Pulmonary artery endothelial cell (primary cell): ENCODE results near the gene DCBLD1. TPM values are rescaled to one million over a fixed set of nuclear protein-coding genes. Genes with fewer than 3 reads are reported as not detected.

Experiments
- DNase-seq: peaks from one replicate; pipeline ENCODE4 v3.0.0-alpha.2; 2011; ENCODE audit warnings: low read depth, low spot score
- total RNA-seq: library from RNA; depleted of rRNA; stranded (reverse); fragments of >200 nt; gene quantifications from 2 replicates; pipeline ENCODE4 v1.2.3, GENCODE V29; 2014

The DCBLD1 gene
- total RNA-seq, 1 donor from 2014 or later = 43.4 TPM

DNA sequence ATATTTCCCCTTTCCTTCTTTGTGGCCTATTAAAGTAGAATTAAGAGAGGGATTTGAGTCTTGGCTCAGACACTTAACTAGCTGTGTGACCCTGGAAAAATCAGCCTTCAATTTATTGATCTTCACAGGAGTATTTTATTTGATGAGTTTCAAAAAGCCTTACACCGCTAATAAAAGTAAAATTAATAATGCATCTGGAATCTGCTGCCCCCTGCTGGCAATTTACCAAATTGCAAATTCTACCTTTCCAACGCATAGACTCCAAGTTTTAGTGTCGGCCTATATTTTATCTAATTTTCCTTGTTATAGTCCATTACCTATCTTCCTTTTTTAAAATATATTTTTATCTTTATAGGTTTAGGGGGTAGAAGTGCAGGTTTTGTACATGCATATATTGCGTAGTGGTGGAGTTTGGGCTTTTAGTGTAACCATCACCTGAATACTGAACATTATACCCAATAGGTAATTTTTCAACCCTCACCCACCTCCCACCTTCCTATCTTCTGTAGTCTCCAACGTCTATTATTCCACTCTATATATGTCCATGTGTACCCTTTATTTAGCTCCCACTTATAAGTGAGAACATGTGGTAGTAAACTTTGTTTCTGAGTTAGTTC lies 73.5 kb downstream of the DCBLD1 start:
- no peak for DNase-seq

DNA sequence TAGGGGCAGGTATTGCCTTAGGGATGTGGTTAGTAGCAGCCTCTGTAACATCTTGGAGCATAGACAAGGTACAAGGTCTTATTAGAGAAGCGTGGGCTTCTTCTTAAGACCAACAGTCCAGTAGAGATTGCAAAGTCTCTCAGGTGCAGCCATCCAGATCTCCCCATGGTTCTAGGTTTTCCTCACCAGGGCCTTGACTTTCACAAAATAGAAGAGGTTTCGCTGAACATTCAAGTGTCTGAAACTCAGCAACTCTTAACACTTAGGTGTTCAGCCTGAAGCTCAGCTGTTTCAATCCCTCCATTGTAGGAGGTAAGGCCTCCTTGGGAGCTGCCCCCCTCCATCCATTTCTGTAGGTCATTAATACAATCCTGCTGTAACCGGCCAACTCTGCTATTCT lies 75.5 kb downstream of the DCBLD1 start:
- no peak for DNase-seq

- no peak for DNase-seq
These were observed 76.3 kb downstream of the DCBLD1 start for GRCh38 chr6:117558818-117559217.

DNA sequence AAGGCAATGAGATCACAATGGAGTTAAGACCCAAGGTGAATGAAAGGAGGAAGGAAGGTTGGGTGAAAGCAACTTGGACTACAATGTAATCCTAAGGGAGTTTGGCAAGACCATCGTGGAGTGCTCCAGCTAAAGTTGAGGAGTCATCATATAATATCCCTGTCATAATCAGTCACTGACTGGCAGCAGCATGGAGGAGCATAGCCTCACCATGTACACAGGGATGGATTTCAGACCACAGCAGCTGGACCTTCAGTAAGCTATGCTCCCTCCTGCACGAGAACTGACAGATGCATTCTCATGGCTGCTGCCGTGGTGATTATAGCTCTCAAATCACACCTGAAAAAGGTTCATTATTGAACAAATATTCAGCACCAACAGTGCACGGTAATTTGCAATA lies 76.8 kb downstream of the DCBLD1 start:
- DNase-seq = no peak

- no peak for DNase-seq
These were observed 78.7 kb downstream of the DCBLD1 start for GRCh38 chr6:117561128-117561527.

DNA sequence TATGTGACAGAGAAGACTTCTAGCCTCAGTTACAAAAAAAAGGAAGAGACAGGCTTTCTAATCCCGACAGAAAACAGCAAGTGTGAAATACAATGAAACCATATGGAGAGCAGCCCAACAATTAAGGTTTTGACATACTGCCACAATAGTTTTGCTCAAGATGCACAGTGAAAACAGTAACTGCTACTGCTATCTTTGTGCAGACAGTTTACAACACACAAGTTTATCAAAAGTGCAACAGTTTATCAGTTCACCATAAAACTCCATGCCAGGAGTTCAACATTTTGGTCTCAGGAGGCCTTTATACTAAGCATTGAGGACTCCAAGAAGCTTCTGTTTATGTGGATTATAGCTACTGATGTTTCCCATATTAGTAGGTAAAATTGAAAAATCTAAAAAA lies 82.2 kb downstream of the DCBLD1 start:
- no peak for DNase-seq

DNA sequence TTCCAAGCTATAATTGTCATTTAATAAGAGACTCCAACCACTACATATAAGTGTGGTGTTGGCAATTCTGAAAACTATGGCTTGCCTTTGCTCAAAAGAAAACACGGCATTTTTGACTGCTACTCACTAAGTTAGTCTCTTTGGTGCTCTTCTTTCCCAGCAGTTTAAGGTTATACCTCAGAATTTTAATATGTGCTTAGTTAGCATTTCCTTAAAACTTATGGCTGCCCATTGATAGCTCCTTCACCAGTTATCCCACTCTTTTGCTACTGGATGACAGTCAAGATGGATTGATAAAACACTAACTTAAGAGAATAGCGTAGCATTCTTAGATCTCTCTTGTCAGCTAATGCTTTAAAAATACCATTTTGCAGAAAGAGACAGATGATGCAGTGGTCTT lies 85.8 kb downstream of the DCBLD1 start:
- DNase-seq = no peak

- no peak for DNase-seq
These were observed 86.4 kb downstream of the DCBLD1 start for GRCh38 chr6:117568831-117569410.

GRCh38 chr6:117573006-117573680 lies 90.7 kb downstream of the DCBLD1 start:
- no peak for DNase-seq

GRCh38 chr6:117574198-117574597 lies 91.7 kb downstream of the DCBLD1 start:
- DNase-seq = no peak

GRCh38 chr6:117585647-117586046 lies 103.2 kb downstream of the DCBLD1 start:
- no peak for DNase-seq

- DNase-seq = no peak
These were observed 108.0 kb downstream of the DCBLD1 start for GRCh38 chr6:117590447-117590846.

- no peak for DNase-seq
These were observed 108.9 kb downstream of the DCBLD1 start for GRCh38 chr6:117591405-117591804.

GRCh38 chr6:117592983-117593759 lies 110.7 kb downstream of the DCBLD1 start:
- DNase-seq = no peak

- no peak for DNase-seq
These were observed 112.8 kb downstream of the DCBLD1 start for GRCh38 chr6:117595099-117595923.

GRCh38 chr6:117597755-117598154 lies 115.3 kb downstream of the DCBLD1 start:
- DNase-seq = no peak

Other genes starting within 250 kb of the DCBLD1 start
- not detected in 2 replicates for gene VGLL2, start 217.1 kb upstream of the DCBLD1 start, total RNA-seq
- gene ROS1, start 56.7 kb upstream of the DCBLD1 start, total RNA-seq = not detected in 2 replicates
- 27.6 and 34.6 TPM in 2 replicates for gene GOPC, start 119.8 kb downstream of the DCBLD1 start, total RNA-seq
- 20.2 and 21.4 TPM in 2 replicates for gene NUS1, start 192.8 kb downstream of the DCBLD1 start, total RNA-seq